Neutrophil (primary cell): Measurements from ENCODE around the gene PAK4.

Experiments
- H3K27ac ChIP-seq: fragments of 200-600 bp; sonication (generic); 2 replicates; pipeline ENCODE4 v1.5.1; 2016; ENCODE audit warnings: mild to moderate bottlenecking, moderate library complexity
- H3K27me3 ChIP-seq: fragments of 200-600 bp; sonication (generic); 2 replicates; pipeline ENCODE4 v1.6.0; 2016; ENCODE audit warnings: mild to moderate bottlenecking
- H3K36me3 ChIP-seq: fragments of 200-600 bp; sonication (generic); 2 replicates; pipeline ENCODE4 v1.5.1; 2017
- H3K4me1 ChIP-seq, 2 experiments: fragments of 200-600 bp in 1 of 2; sonication (generic) in 1 of 2; 1 replicate in 1 of 2; 2 replicates in 1 of 2; pipeline versions ENCODE4 v1.5.1 to v1.6.1; 2013 to 2016; ENCODE audit warnings: low read depth in 1 of 2, low read length in 1 of 2, mild to moderate bottlenecking in 1 of 2, moderate library complexity in 1 of 2; ENCODE audit not compliant: control insufficient read depth in 1 of 2, insufficient read depth in 1 of 2
- H3K4me3 ChIP-seq, 2 experiments: fragments of 200-600 bp in 1 of 2; sonication (generic) in 1 of 2; 1 replicate in 1 of 2; 2 replicates in 1 of 2; pipeline ENCODE4 v1.5.1; 2013 to 2016; ENCODE audit warnings: low read depth in 1 of 2, low read length in 1 of 2, mild to moderate bottlenecking in 1 of 2, moderate library complexity in 1 of 2
- H3K9me3 ChIP-seq: fragments of 200-600 bp; sonication (generic); 2 replicates; pipeline ENCODE4 v1.5.1; 2016
- TF ChIP-seq, protein P1 (sequence below): fragments of 200-600 bp; sonication (generic); IDR thresholded peaks from 2 replicates; pipeline ENCODE4 v1.5.1; 2016; ENCODE audit warnings: antibody characterized with exemption

PAK4 gene

DNA sequence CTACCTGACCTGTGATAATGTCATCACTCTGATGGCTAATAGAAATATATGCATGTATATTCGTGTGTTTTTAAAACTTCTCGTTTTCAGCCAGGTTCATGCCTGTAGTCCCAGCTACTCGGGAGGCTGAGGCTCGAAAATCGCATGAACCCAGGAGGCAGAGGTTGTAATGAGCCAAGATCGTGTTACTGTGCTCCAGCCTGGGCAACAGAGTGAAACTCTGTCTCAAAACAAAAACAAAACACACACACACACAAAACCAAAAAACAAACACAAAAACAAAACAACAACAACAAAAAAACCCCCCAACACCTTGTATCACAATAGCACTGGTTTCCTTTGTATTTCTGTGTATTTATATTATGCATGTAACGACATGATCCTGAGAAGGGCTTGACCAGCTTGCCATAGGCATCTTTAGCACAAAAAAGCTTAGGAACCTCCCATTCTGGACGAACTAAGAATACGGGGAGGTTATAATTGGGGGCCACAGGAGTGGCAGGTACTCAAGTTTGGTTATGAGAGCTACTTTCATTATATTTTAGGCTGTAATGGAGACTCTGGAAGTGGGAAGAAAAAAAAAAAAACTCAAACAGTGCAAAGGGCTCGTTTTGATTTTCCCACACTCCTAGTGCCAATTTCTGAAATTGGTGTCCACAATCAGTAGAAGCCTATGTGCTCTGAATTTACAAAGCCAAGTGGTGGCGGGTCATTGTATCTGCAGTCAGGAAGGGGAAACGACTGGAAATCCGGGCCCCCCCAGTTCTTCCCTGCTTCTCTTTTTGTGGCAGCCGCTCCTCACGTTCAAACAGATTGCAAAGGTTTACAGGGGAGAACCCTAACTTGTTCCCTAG is 42.6 kb upstream of the PAK4 start:
- H3K4me3 ChIP-seq, result no peak overlapping the region
- no peaks in the 10 kb centered on the region for H3K9me3 ChIP-seq
- peaks cover 88% of the 10 kb centered on the region for H3K27me3 ChIP-seq
- H3K36me3 ChIP-seq, result no peaks in the 10 kb centered on the region
- H3K4me1 ChIP-seq, result no peaks in the 10 kb centered on the region
- TF ChIP-seq, protein P1, sequence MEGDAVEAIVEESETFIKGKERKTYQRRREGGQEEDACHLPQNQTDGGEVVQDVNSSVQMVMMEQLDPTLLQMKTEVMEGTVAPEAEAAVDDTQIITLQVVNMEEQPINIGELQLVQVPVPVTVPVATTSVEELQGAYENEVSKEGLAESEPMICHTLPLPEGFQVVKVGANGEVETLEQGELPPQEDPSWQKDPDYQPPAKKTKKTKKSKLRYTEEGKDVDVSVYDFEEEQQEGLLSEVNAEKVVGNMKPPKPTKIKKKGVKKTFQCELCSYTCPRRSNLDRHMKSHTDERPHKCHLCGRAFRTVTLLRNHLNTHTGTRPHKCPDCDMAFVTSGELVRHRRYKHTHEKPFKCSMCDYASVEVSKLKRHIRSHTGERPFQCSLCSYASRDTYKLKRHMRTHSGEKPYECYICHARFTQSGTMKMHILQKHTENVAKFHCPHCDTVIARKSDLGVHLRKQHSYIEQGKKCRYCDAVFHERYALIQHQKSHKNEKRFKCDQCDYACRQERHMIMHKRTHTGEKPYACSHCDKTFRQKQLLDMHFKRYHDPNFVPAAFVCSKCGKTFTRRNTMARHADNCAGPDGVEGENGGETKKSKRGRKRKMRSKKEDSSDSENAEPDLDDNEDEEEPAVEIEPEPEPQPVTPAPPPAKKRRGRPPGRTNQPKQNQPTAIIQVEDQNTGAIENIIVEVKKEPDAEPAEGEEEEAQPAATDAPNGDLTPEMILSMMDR, result no peak
- H3K27ac ChIP-seq, result no peak overlapping the region

DNA sequence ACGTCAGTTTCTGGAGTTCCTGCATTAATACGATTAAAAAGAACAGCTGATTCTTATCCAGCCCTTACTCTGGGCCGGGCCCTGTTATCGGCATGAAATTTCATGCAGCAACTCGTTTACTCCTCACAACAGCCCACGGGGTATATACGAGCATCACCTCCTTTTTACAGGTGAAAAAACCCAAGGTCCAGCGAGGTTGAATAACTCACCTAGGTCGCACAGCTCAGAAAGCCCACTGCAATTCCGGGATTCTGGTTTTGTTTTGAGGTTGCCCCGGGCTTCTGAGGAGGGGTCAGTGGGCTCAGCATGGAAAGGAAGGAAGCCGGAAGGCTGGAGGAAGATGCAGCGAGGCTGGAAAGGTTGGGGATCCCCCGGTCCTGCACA is 42.0 kb upstream of the PAK4 start:
- no peaks in the 10 kb centered on the region for H3K4me1 ChIP-seq
- H3K27ac ChIP-seq, result no peak overlapping the region
- H3K36me3 ChIP-seq, result no peaks in the 10 kb centered on the region
- TF ChIP-seq, protein P1, result no peak
- H3K4me3 ChIP-seq, result no peak overlapping the region
- no peaks in the 10 kb centered on the region for H3K9me3 ChIP-seq
- peaks cover 88% of the 10 kb centered on the region for H3K27me3 ChIP-seq

DNA sequence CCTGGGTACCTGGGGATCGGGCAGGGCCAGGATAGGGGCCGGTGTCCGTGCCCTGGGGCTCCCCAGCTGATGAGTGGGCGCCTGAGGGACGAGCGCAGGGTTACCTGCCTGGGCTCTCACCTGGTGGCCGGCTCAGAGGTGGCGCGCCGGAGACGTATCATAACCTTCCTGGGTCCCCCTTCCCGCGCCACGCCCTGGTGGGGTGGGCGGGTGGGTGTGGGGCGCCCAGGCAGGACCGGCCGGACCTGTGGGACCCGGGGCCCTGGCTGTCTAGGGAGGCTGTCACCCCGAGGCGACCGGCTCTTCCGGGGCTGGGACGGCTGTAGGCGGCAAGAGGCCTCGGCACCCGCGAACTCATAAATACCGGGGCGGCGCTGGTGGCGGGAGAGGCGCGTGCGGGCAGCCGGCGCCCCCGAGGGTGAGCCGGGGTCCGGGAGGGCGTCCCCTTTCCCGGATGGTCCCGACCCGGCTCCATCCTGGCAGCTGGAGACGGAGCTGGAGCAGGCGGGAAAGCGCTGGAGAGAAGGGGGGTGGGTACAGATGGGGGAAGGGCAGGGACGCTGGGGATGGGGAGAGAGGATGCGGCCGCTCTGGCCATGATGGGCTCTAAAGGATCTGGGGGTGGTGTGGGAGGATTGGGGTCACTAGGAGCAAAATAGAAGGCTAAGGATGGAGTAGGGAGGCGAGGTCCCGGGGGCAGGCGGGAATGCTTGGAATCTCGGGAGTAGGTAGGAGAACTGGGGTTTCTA is 41.4 kb upstream of the PAK4 start, which contains the start of gene ACP7:
Gene ACP7 (plus strand): TSS at position 386 of the 749 bp plus-strand sequence. CDS start 902 bp downstream, outside the sequence.
- Histone ChIP-seq H3K27me3 (peaks cover 83% of the 10 kb centered on the region), H3K36me3 (no peaks in the 10 kb centered on the region), H3K4me3 (no peak within 1 kb of the TSS), H3K9me3 (no peaks in the 10 kb centered on the region), H3K27ac (no peak within 1 kb of the TSS), H3K4me1 (no peaks in the 10 kb centered on the region)
- TF ChIP-seq, protein P1, result no peak

DNA sequence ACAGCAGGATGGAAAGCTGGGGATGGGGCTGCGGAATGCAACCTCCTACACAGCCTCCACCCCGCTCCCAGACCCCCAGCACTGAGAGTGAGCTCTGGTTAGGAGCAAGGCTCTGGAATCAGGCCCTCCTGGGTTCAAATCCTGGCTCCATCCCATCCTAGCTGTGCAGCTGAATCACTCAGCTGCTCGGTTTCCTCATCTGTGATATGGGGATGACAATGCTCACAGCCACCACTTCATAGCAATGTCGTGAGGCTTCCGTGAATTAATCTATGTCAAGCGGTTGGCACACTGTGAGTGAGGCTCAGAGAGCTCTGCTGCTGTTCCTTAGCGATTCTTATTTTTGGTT is 40.9 kb upstream of the PAK4 start:
- Histone ChIP-seq H3K36me3 (no peaks in the 10 kb centered on the region), H3K4me3 (no peak overlapping the region), H3K9me3 (no peaks in the 10 kb centered on the region), H3K4me1 (no peaks in the 10 kb centered on the region), H3K27ac (no peak overlapping the region), H3K27me3 (peaks cover 78% of the 10 kb centered on the region)
- TF ChIP-seq, protein P1, result no peak

DNA sequence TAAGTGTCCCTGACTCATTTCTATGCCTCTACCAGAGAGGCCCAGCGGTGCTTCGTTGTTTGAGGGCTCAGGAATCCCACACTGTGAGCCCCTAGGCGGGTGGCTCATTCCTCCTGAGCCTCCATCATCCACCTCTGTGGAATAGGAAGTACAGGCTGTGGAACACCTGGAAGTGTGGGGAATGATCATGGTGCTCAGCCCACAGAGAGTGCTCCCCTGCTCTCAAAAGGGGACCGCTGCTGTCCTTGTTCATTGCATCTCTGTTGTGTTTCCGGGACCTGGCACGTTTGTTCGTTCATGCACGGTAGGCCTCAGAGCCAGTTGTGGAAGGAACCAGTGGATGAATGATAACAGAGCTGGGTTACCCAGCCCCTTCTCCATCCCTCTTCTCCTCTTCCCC is 40.2 kb upstream of the PAK4 start:
- no peaks in the 10 kb centered on the region for H3K36me3 ChIP-seq

More for the DNA sequence above, 40.2 kb upstream of the PAK4 start:
- no peaks in the 10 kb centered on the region for H3K9me3 ChIP-seq
- no peaks in the 10 kb centered on the region for H3K4me1 ChIP-seq
- H3K27ac ChIP-seq, result no peak overlapping the region
- H3K4me3 ChIP-seq, result no peak overlapping the region
- TF ChIP-seq, protein P1, result no peak
- H3K27me3 ChIP-seq, result peaks cover 78% of the 10 kb centered on the region
